ENCODE results near the gene NAGPA. TPM values are rescaled to one million over a fixed set of nuclear protein-coding genes. Genes with fewer than 3 reads are reported as not detected.

Gene NAGPA
- total RNA-seq, 1 donor from 2014 or later: 11.6 TPM

DNA sequence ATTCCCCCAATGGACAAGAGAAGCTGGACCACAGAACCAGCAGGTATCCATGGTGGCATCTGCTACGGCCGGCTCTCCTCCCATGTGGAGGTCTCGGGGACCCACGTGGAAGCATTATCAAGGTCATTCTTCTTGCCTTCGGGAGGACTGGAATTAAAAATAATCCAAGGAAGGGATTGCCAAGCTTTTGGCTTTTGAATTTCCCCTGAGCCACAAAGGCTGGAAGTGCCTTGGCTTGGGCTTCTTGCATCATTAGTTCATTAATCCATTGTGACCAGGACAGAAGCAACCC is 16.1 kb downstream of the NAGPA start:
- Mint-ChIP-seq H3K9me3 (no peaks in the 10 kb centered on the region), H3K27ac (no peak overlapping the region), H3K36me3 (ENCODE audit: low read depth) (no peaks in the 10 kb centered on the region), H3K4me3 (no peak overlapping the region), H3K27me3 (ENCODE audit: insufficient read depth) (no peaks in the 10 kb centered on the region), H3K4me1 (ENCODE audit: low read depth) (no peaks in the 10 kb centered on the region)
- DNase-seq (ENCODE audit: low spot score): no peak
- intact Hi-C loops (cut with micrococcal nuclease): no loop called here

DNA sequence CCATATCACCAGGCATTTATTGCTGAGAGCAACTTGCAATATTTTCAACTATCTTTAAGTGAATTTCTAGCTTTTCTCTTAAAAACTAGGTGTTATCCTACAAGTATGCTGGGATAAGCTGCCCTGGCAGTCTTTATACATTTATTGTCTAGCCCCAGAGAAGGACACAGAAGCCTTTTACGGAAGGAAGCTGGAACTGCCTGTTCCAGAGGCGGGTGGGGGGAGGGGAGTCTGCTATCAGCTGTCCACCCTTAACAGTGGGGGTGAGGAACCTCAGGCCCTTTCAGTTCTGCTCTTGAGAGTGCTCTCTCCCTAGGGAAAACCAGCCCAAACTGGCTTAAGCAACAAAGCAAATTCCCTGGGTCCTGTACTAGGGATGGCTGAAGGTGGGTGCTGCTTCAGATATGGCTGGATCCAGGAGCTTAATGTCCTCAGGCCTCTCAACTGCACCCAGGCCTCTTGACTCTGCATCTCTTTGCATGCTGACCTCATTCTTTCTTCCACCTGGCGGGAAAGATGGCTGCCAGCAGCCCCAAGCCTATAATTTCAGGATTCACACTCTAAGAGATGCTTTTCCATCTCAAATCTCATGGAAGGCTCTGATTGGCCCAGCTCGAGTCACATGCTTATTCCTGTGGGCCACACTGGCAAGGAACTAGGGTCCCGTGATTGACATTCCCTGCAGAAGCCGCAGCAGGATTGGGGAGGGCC is 16.6 kb downstream of the NAGPA start:
- no peaks in the 10 kb centered on the region for H3K9me3 Mint-ChIP-seq
- H3K4me3 Mint-ChIP-seq: no peak overlapping the region
- intact Hi-C loops (cut with micrococcal nuclease): no loop called here
- no peaks in the 10 kb centered on the region for H3K27me3 Mint-ChIP-seq (ENCODE audit: insufficient read depth)
- no peaks in the 10 kb centered on the region for H3K4me1 Mint-ChIP-seq (ENCODE audit: low read depth)
- DNase-seq (ENCODE audit: low spot score): no peak
- H3K27ac Mint-ChIP-seq: no peak overlapping the region
- no peaks in the 10 kb centered on the region for H3K36me3 Mint-ChIP-seq (ENCODE audit: low read depth)

DNA sequence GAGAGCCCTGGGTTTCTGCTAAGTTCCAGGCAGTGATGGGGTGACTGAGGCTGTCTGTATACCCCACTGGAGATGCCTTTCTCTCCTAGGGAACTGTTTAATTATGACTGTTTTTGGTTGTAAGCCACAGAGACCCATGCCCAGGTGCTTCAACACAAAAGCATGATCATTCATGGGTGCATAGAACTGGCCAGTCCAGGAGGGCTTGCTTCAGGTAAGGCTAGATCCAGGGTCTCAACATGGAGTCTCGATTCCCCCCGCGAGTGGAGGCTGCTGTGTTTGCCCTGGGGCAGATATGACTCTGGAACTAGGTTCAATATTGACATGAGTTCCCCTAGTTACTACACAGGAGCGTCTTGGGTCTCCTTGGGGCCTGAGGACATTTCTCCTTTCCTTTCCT is 17.8 kb downstream of the NAGPA start:
- no peaks in the 10 kb centered on the region for H3K27me3 Mint-ChIP-seq (ENCODE audit: insufficient read depth)

DNA sequence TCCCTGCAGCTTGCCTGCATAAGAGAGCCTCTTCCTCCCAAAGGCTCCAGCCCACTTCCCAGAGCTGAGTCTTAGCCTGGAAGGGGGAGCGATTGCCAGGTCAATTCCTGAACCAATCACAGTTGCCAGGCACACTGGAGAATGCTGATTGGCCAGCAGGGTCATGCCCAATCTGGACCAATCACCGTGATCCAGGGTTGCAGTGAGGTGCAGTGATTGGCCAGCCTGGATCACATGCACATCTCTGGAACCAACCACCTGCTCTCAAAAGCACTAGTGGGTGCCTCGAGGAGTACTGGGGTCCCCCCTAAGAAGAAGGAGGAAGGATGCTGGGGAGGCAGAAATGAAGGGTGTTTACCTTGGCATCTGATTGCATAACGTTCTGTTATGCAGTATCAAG is 18.4 kb downstream of the NAGPA start:
- Mint-ChIP-seq H3K9me3 (no peaks in the 10 kb centered on the region), H3K4me3 (no peak overlapping the region)

More for the DNA sequence above, 17.8 kb downstream of the NAGPA start:
- Mint-ChIP-seq H3K36me3 (ENCODE audit: low read depth) (no peaks in the 10 kb centered on the region), H3K4me3 (no peak overlapping the region), H3K4me1 (ENCODE audit: low read depth) (no peaks in the 10 kb centered on the region), H3K27ac (no peak overlapping the region), H3K9me3 (no peaks in the 10 kb centered on the region)
- DNase-seq (ENCODE audit: low spot score): no peak
- intact Hi-C loops (cut with micrococcal nuclease): no loop called here

DNA sequence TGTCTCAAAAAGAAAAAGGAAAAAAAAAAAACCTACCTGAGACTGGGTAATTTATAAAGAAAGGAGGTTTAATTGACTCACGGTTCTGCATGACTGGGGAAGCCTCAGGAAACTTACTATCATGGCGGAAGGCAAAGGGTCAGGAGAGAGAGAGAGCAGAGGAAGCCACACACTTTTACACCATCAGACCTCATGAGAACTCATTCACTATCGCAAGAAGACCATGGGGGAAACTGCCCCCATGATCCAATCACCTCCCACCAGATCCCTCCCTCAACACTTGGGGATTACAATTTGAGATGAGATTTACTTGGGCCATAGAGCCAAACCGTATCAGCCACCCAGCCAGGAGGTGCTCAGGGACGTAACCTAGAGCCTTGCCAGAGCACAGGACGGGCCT is 20.8 kb downstream of the NAGPA start:
- Mint-ChIP-seq H3K36me3 (ENCODE audit: low read depth) (no peaks in the 10 kb centered on the region), H3K4me1 (ENCODE audit: low read depth) (no peaks in the 10 kb centered on the region), H3K27me3 (ENCODE audit: insufficient read depth) (no peaks in the 10 kb centered on the region), H3K9me3 (no peaks in the 10 kb centered on the region), H3K4me3 (no peak overlapping the region), H3K27ac (no peak overlapping the region)
- no peak for DNase-seq (ENCODE audit: low spot score)
- intact Hi-C loops (cut with micrococcal nuclease): no loop called here

More for the DNA sequence above, 18.4 kb downstream of the NAGPA start:
- Mint-ChIP-seq H3K27ac (no peak overlapping the region), H3K4me1 (ENCODE audit: low read depth) (no peaks in the 10 kb centered on the region), H3K36me3 (ENCODE audit: low read depth) (no peaks in the 10 kb centered on the region), H3K27me3 (ENCODE audit: insufficient read depth) (no peaks in the 10 kb centered on the region)
- DNase-seq (ENCODE audit: low spot score): no peak
- intact Hi-C loops (cut with micrococcal nuclease): no loop called here

DNA sequence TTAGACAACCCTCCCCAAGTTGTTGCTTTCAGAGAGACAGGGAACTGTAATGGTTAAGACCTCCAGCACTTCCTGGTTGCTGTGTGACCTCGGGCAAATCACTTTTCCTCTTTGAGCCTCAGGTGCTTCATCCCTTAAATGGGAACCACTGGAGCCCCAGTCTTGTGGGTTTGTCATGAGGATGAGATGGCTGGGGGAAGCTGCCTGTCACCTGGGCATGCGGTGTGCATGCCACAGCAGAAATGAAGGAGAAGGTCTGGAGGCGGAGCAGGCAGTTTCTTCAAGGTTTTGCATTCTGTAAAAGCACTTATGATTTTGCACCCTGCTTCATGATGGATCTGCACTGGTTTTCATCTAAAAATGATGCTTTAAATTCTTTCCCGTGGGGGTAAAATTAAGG is 22.1 kb downstream of the NAGPA start:
- H3K36me3 Mint-ChIP-seq (ENCODE audit: low read depth): no peaks in the 10 kb centered on the region
- no peaks in the 10 kb centered on the region for H3K9me3 Mint-ChIP-seq
- no peak overlapping the region for H3K4me3 Mint-ChIP-seq
- no peak for DNase-seq (ENCODE audit: low spot score)
- no peak overlapping the region for H3K27ac Mint-ChIP-seq
- no peaks in the 10 kb centered on the region for H3K4me1 Mint-ChIP-seq (ENCODE audit: low read depth)
- no peaks in the 10 kb centered on the region for H3K27me3 Mint-ChIP-seq (ENCODE audit: insufficient read depth)
- intact Hi-C loops (cut with micrococcal nuclease): no loop called here

DNA sequence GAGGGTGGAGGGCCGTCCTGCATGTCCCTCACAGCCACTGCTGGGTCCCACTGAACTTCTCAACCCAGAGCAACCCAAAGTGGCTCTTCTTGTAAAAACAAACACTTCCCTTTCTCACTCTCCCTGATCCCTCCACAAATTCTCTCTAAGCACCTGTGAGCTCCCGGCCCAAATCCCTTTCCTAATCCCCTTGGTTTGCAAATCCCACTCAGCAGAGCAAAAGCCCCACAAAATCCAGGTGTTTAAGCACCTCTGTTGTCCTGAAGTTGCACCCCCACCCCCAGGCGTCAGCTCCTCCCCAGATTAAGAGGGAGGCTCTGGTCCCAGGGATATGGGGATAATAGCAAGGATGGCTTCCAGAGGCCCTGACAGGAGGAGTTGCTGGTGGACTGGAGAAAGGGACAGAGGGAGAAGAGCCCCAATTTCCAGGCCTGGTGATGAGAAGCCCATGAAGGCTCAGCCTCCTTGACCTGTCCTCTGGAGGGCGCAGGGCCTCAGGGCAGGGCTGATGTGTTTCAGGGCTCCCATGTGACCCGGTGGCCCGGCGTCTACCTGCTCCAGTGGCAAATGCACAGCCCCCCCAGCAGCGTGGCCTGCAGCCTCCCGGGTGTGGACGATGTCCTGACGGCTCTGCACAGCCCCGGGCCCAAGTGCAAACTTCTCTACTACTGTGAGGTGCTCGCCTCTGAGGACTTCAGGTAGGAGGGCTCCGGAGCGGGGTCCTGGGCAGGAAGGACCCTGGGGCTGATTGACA is 23.0 kb downstream of the NAGPA start:
- Mint-ChIP-seq H3K27ac (no peak overlapping the region), H3K4me3 (no peak overlapping the region), H3K4me1 (ENCODE audit: low read depth) (no peaks in the 10 kb centered on the region), H3K36me3 (ENCODE audit: low read depth) (no peaks in the 10 kb centered on the region), H3K9me3 (no peaks in the 10 kb centered on the region), H3K27me3 (ENCODE audit: insufficient read depth) (no peaks in the 10 kb centered on the region)
- DNase-seq (ENCODE audit: low spot score): no peak
- intact Hi-C loops (cut with micrococcal nuclease): no loop called here

DNA sequence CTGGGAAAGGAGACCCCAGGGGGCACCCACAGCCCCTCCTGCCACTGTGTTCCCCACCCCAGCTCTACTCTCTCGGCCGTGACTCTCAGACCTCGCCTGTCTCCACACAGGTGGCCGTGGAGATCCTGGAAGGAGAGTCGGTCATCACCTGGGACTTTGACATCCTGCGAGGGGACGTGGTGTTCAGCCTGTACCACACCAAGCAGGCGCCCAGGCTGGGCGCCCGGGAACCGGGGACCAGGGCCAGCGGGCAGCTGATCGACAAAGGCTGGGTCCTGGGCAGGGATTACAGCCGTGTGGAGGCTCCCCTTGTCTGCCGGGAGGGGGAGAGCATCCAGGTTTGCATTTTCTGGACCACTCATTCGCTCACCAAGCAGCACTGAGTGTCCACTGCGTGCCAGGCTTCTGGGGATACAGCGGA is 25.4 kb downstream of the NAGPA start:
- Mint-ChIP-seq H3K4me1 (ENCODE audit: low read depth) (no peaks in the 10 kb centered on the region), H3K4me3 (no peak overlapping the region), H3K9me3 (no peaks in the 10 kb centered on the region), H3K36me3 (ENCODE audit: low read depth) (no peaks in the 10 kb centered on the region), H3K27me3 (ENCODE audit: insufficient read depth) (no peaks in the 10 kb centered on the region), H3K27ac (no peak overlapping the region)
- no peak for DNase-seq (ENCODE audit: low spot score)
- intact Hi-C loops (cut with micrococcal nuclease): no loop called here

DNA sequence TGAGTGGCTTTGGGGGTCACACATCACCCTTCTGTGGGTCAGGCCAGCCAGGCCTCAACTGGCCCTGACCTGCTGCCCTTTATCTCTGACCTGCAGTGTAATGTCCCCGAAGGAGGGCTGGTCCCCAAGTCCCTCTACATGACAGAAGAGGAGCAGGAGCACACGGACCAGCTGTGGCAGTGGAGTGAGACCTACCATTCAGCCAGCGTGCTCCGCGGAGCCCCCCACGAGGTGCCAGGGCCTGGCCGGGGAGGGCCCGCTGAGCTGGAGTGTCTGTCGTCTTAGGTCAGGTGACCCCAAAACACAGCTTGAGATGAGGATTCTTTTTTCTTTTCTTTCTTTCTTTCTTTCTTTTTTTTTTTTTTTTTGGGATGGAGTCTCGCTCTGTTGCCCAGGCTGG is 26.5 kb downstream of the NAGPA start:
- Mint-ChIP-seq H3K36me3 (ENCODE audit: low read depth) (no peaks in the 10 kb centered on the region), H3K4me1 (ENCODE audit: low read depth) (no peaks in the 10 kb centered on the region), H3K27me3 (ENCODE audit: insufficient read depth) (no peaks in the 10 kb centered on the region), H3K27ac (no peak overlapping the region), H3K4me3 (no peak overlapping the region), H3K9me3 (no peaks in the 10 kb centered on the region)
- intact Hi-C loops (cut with micrococcal nuclease): no loop called here
- no peak for DNase-seq (ENCODE audit: low spot score)

DNA sequence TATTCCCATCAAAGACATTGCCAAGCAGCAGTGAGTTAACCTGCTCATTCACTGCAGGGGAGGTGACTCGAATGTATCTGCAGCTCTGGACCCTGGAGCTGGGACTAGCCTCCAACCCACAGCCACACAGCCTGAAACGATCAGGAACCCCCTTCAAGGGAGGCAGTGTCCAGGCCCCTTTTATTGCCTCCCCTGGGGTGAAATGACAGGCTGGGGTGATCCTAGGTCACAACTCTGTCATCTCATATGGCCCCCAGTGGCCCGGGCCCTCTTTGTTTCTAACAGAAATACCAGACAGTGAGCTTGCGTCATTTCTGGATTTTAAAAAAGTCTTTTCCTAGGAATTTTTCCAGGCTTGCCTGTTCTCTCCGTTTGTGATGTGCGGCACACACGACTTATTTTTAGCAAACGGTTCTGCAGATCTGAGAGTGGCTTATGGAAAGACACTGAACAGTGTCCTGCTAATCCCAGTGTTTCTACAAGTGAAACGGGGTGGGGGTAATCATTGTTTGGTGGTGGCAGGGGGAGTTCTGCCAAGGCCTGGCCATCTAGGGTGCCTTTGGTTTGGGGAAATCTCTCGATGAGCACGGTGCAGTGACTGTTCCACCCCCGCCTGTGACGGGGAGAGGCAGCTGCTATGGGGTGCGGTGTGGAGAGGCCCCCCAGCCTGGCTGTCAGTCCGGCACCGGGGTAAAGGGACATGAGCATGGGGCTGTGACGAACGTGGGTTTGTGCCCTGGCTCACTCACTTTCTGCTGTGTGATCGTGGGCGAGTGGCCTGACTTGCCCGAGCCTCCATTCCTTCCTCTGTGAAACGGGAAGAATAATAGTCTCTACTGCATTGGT is 27.2 kb downstream of the NAGPA start:
- Mint-ChIP-seq H3K27me3 (ENCODE audit: insufficient read depth) (no peaks in the 10 kb centered on the region), H3K36me3 (ENCODE audit: low read depth) (no peaks in the 10 kb centered on the region), H3K4me1 (ENCODE audit: low read depth) (no peaks in the 10 kb centered on the region), H3K4me3 (no peak overlapping the region), H3K9me3 (no peaks in the 10 kb centered on the region), H3K27ac (no peak overlapping the region)
- intact Hi-C loops (cut with micrococcal nuclease): no loop called here
- no peak for DNase-seq (ENCODE audit: low spot score)

DNA sequence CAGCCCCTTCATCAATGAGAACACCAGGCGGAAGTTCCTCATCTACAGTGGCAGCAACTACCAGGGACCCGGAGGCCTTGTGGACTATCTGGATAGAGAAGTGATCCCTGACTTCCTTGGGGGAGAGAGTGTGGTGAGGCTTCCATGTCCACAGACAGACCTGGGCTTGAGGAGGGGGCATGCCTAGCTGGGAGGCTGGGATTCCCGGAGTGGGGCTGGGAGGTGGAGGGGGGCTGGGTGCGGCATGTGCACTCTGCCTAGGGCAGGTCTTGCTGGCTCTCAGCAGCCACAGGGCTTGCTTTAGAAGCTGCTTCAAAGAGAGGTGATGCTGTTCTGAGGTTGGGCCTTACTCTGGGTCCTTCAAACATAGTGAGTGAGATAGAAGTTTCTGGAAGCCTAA is 27.8 kb downstream of the NAGPA start:
- no peaks in the 10 kb centered on the region for H3K27me3 Mint-ChIP-seq (ENCODE audit: insufficient read depth)
- no peaks in the 10 kb centered on the region for H3K36me3 Mint-ChIP-seq (ENCODE audit: low read depth)
- H3K4me3 Mint-ChIP-seq: no peak overlapping the region
- no peaks in the 10 kb centered on the region for H3K9me3 Mint-ChIP-seq
- intact Hi-C loops (cut with micrococcal nuclease): no loop called here
- no peak overlapping the region for H3K27ac Mint-ChIP-seq
- no peaks in the 10 kb centered on the region for H3K4me1 Mint-ChIP-seq (ENCODE audit: low read depth)
- no peak for DNase-seq (ENCODE audit: low spot score)

DNA sequence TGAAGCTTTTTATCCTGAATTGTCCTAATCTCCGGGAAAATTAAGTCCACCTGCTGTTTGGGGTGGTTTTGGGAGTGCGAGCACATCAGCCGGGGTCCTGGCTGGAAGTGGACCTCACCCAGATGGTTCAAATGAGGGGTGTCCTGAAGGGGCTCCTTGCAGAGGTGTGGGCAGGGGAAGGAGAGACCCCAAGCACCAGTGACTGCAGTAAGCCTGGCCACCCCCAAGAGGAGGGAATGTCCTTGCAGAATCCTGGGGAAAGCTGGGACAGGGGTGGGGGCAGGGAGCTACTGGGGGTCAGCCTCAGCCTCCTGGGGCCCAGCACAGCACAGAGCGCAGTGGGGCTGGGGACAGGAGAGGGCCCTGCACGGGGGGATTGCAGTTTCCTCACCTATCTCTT is 29.4 kb downstream of the NAGPA start:
- no peaks in the 10 kb centered on the region for H3K36me3 Mint-ChIP-seq (ENCODE audit: low read depth)
- no peak overlapping the region for H3K27ac Mint-ChIP-seq
- intact Hi-C loops (cut with micrococcal nuclease): no loop called here
- no peak for DNase-seq (ENCODE audit: low spot score)
- no peak overlapping the region for H3K4me3 Mint-ChIP-seq
- H3K4me1 Mint-ChIP-seq (ENCODE audit: low read depth): no peaks in the 10 kb centered on the region
- no peaks in the 10 kb centered on the region for H3K9me3 Mint-ChIP-seq
- no peaks in the 10 kb centered on the region for H3K27me3 Mint-ChIP-seq (ENCODE audit: insufficient read depth)

DNA sequence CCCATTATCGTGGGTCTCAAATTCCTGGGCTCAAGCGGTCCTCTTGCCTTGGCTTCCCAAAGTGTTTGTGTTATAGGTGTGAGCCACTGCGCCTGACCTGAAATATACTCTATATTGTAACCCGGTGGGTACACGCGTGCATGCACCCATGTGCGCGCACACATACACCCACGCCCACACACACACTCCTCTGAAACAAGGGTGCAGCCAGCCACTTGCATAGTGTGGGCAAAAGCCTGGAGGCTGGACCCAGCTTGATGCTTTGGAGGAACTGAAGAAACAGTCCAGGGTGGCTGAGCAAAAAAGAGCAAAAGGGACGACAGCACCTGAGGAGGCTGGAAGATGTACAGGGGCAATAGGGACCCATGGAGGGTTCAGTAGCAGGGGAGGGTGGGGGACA is 29.9 kb downstream of the NAGPA start:
- Mint-ChIP-seq H3K4me3 (no peak overlapping the region), H3K36me3 (ENCODE audit: low read depth) (no peaks in the 10 kb centered on the region), H3K27ac (no peak overlapping the region), H3K4me1 (ENCODE audit: low read depth) (no peaks in the 10 kb centered on the region), H3K9me3 (no peaks in the 10 kb centered on the region), H3K27me3 (ENCODE audit: insufficient read depth) (no peaks in the 10 kb centered on the region)
- no peak for DNase-seq (ENCODE audit: low spot score)
- intact Hi-C loops (cut with micrococcal nuclease): no loop called here

All from activated T-helper 1 cell treated with anti-CD3 and anti-CD28 coated beads, Interleukin-12 subunit alpha, Interleukin-12 subunit beta, Interleukin-2, Interleukin-4 antibody, amounts not matched to agents 30 ng/mL and 10 ng/mL and 1 ng/mL, durations not matched to agents 14 hours and 24 hours and 36 hours (primary cell).